IMR-90 (cell line): ENCODE results near the gene NADSYN1. TPM values are rescaled to one million over a fixed set of nuclear protein-coding genes. Genes with fewer than 3 reads are reported as not detected.

Source experiments
- ATAC-seq: fragments of 200-7000 bp; cut with Tn5 transposase; 2 replicates; pipeline ENCODE4 v1.9.1; 2020; ENCODE audit warnings: low read depth, mild to moderate bottlenecking, moderate library complexity
- BruUV-seq: library from RNA; stranded (reverse); fragments of 400-500 nt; replicated peaks from 2 replicates; lab custom pipeline; 2021; lab: Mats Ljungman, UMichigan
- CTCF ChIA-PET: fragments of 300-600 bp; formaldehyde crosslinking; extraction: SDS; loops from one replicate; lab custom pipeline; 2021; ENCODE audit warnings: antibody characterized with exemption; lab: Yijun Ruan, JAX
- POLR2A ChIA-PET: fragments of 300-600 bp; sonication (Branson Sonifier 250); formaldehyde crosslinking; loops from one replicate; lab custom pipeline; 2022; ENCODE audit warnings: antibody characterized with exemption; ENCODE audit not compliant: unreplicated experiment; lab: Charles Lee
- DNase-seq: peaks from one replicate; pipeline ENCODE4 v3.0.0; 2013
- H2AFZ ChIP-seq: replicated peaks from 2 replicates; pipeline ENCODE3; 2013; ENCODE audit warnings: low read length, mild to moderate bottlenecking; ENCODE audit not compliant: poor library complexity
- H2AK5ac ChIP-seq: 2 replicates; pipeline ENCODE4 v1.6.1; 2013; ENCODE audit warnings: low read depth, low read length, inconsistent platforms
- H2AK9ac ChIP-seq: replicated peaks from 2 replicates; pipeline ENCODE3; 2013; ENCODE audit warnings: mild to moderate bottlenecking, low read depth, low read length, moderate library complexity; ENCODE audit not compliant: poor library complexity
- H2BK120ac ChIP-seq: 2 replicates; pipeline ENCODE4 v1.6.1; 2013; ENCODE audit warnings: low read depth, low read length, inconsistent platforms
- H2BK15ac ChIP-seq: 3 replicates; pipeline ENCODE4 v1.6.1; 2013; ENCODE audit warnings: low read depth, low read length, inconsistent platforms
- H2BK20ac ChIP-seq: 2 replicates; pipeline ENCODE4 v1.6.1; 2013; ENCODE audit warnings: low read depth, mild to moderate bottlenecking, inconsistent platforms, low read length, moderate library complexity
- H2BK5ac ChIP-seq: 2 replicates; pipeline ENCODE4 v1.6.1; 2013; ENCODE audit warnings: mild to moderate bottlenecking, low read depth, low read length, inconsistent platforms; ENCODE audit not compliant: poor library complexity, severe bottlenecking
- H3K14ac ChIP-seq: replicated peaks from 2 replicates; pipeline ENCODE4 v1.6.1; 2013; ENCODE audit warnings: low read depth, low read length, inconsistent platforms
- H3K18ac ChIP-seq: 2 replicates; pipeline ENCODE4 v1.6.1; 2013; ENCODE audit warnings: low read depth, low read length, control low read depth
- H3K23ac ChIP-seq: 2 replicates; pipeline ENCODE4 v1.6.1; 2013; ENCODE audit warnings: low read depth, low read length, inconsistent platforms
- H3K27ac ChIP-seq: 2 replicates; pipeline ENCODE4 v1.5.1; 2013; ENCODE audit warnings: mild to moderate bottlenecking, control low read depth, low read length; ENCODE audit not compliant: insufficient read depth
- H3K27me3 ChIP-seq: 2 replicates; pipeline ENCODE4 v1.6.1; 2013; ENCODE audit warnings: low read length; ENCODE audit not compliant: control insufficient read depth, insufficient read depth
- H3K36me3 ChIP-seq: 2 replicates; pipeline ENCODE4 v1.6.1; 2013; ENCODE audit warnings: low read length, mixed read lengths; ENCODE audit not compliant: control insufficient read depth, insufficient read depth
- H3K4ac ChIP-seq: 2 replicates; pipeline ENCODE4 v1.6.1; 2013; ENCODE audit warnings: low read depth, low read length, inconsistent platforms
- H3K4me1 ChIP-seq: 2 replicates; pipeline ENCODE4 v1.6.1; 2013; ENCODE audit warnings: low read length, mixed read lengths; ENCODE audit not compliant: control insufficient read depth, insufficient read depth
- H3K4me2 ChIP-seq: 2 replicates; pipeline ENCODE4 v1.6.1; 2013; ENCODE audit warnings: low read depth, mild to moderate bottlenecking, control low read depth, low read length, moderate library complexity
- H3K4me3 ChIP-seq: 2 replicates; pipeline ENCODE4 v1.5.1; 2013; ENCODE audit warnings: low read depth, mild to moderate bottlenecking, control low read depth, low read length, moderate library complexity; ENCODE audit not compliant: insufficient read depth
- H3K56ac ChIP-seq: 2 replicates; pipeline ENCODE4 v1.6.1; 2013; ENCODE audit warnings: low read length, inconsistent platforms; ENCODE audit not compliant: insufficient read depth; ENCODE audit errors: extremely low read depth
- H3K79me1 ChIP-seq, 2 experiments: 2 replicates each; pipeline ENCODE4 v1.6.1; 2013; ENCODE audit warnings: low read length in 2 of 2, inconsistent platforms in 1 of 2, low read depth in 1 of 2
- H3K9ac ChIP-seq: 2 replicates; pipeline ENCODE4 v1.6.1; 2013; ENCODE audit warnings: low read depth, low read length, control low read depth
- H3K9me1 ChIP-seq: 2 replicates; pipeline ENCODE4 v1.6.1; 2013; ENCODE audit warnings: low read length, inconsistent platforms; ENCODE audit not compliant: insufficient read depth
- H3K9me3 ChIP-seq: 2 replicates; pipeline ENCODE4 v1.6.1; 2013; ENCODE audit warnings: low read length; ENCODE audit not compliant: control insufficient read depth, insufficient read depth
- H4K20me1 ChIP-seq: 2 replicates; pipeline ENCODE4 v1.6.1; 2013; ENCODE audit warnings: low read length, inconsistent platforms; ENCODE audit not compliant: insufficient read depth
- H4K5ac ChIP-seq: 2 replicates; pipeline ENCODE4 v1.6.1; 2013; ENCODE audit warnings: mild to moderate bottlenecking, low read depth, low read length, control low read depth
- H4K8ac ChIP-seq, 2 experiments: 2 replicates each; pipeline ENCODE4 v1.6.1; 2013; ENCODE audit warnings: low read depth in 2 of 2, low read length in 2 of 2, control low read depth in 1 of 2, inconsistent platforms in 1 of 2
- H4K91ac ChIP-seq: 2 replicates; pipeline ENCODE4 v1.6.1; 2013; ENCODE audit warnings: low read depth, low read length, inconsistent platforms; ENCODE audit not compliant: insufficient read depth
- BHLHE40 ChIP-seq: fragments of 150-350 bp; IDR thresholded peaks from 2 replicates; pipeline ENCODE4 v1.6.1; 2016; ENCODE audit warnings: mild to moderate bottlenecking, low read depth, low read length
- CEBPB ChIP-seq: IDR thresholded peaks from 2 replicates; pipeline ENCODE4 v1.6.1; 2012; ENCODE audit warnings: low read depth, low read length, improper control_type of control experiment
- CHD1 ChIP-seq: IDR thresholded peaks from 2 replicates; pipeline ENCODE4 v1.6.1; 2012; ENCODE audit warnings: low read depth, low read length, improper control_type of control experiment
- ELK1 ChIP-seq: fragments of 150-350 bp; IDR thresholded peaks from 2 replicates; pipeline ENCODE4 v1.6.1; 2016; ENCODE audit warnings: low read depth, mild to moderate bottlenecking, low read length, moderate library complexity, borderline replicate concordance
- FOS ChIP-seq: fragments of 150-350 bp; IDR thresholded peaks from 2 replicates; pipeline ENCODE4 v1.6.1; 2016; ENCODE audit warnings: low read depth, low read length
- MAFK ChIP-seq: IDR thresholded peaks from 2 replicates; pipeline ENCODE4 v1.6.1; 2012; ENCODE audit warnings: low read depth, low read length, improper control_type of control experiment
- MAZ ChIP-seq: IDR thresholded peaks from 2 replicates; pipeline ENCODE4 v1.6.1; 2012; ENCODE audit warnings: low read depth, mild to moderate bottlenecking, low read length, improper control_type of control experiment, moderate library complexity, borderline replicate concordance
- MXI1 ChIP-seq: IDR thresholded peaks from 2 replicates; pipeline ENCODE4 v1.6.1; 2012; ENCODE audit warnings: low read depth, mild to moderate bottlenecking, low read length, moderate library complexity, borderline replicate concordance
- NFE2L2 ChIP-seq: fragments of 150-350 bp; IDR thresholded peaks from 2 replicates; pipeline ENCODE4 v1.6.1; 2016; ENCODE audit warnings: low read depth, mild to moderate bottlenecking, low read length
- POLR2A ChIP-seq: IDR thresholded peaks from 2 replicates; pipeline ENCODE4 v1.6.1; 2012; ENCODE audit warnings: mild to moderate bottlenecking, low read depth, low read length
- RAD21 ChIP-seq: IDR thresholded peaks from 2 replicates; pipeline ENCODE4 v1.6.1; 2012; ENCODE audit warnings: low read length, improper control_type of control experiment
- RCOR1 ChIP-seq: IDR thresholded peaks from 2 replicates; pipeline ENCODE4 v1.6.1; 2012; ENCODE audit warnings: mild to moderate bottlenecking, low read length, improper control_type of control experiment; ENCODE audit not compliant: insufficient replicate concordance
- RFX5 ChIP-seq: IDR thresholded peaks from 2 replicates; pipeline ENCODE4 v1.8.0; 2012; ENCODE audit warnings: low read depth, mild to moderate bottlenecking, low read length, moderate library complexity
- SMC3 ChIP-seq: fragments of 150-350 bp; IDR thresholded peaks from 2 replicates; pipeline ENCODE4 v1.6.1; 2016; ENCODE audit warnings: low read depth, mild to moderate bottlenecking, antibody characterized with exemption, low read length, moderate library complexity
- USF2 ChIP-seq: fragments of 150-350 bp; IDR thresholded peaks from 2 replicates; pipeline ENCODE4 v1.6.1; 2017; ENCODE audit warnings: mild to moderate bottlenecking, antibody characterized with exemption, low read length, low read depth
- WGBS, 2 experiments: methylation state at CpG; one replicate each; pipeline versions ENCODE4 v1.1.5 to v1.1.7; 2013; ENCODE audit warnings: missing lambda C conversion rate in 2 of 2; ENCODE audit not compliant: insufficient read length in 1 of 2; ENCODE audit errors: extremely low coverage in 2 of 2; 5-methylcytosine and 5-hydroxymethylcytosine counted together
- dilution Hi-C: fragments of 300-500 bp; cut with HindIII; formaldehyde crosslinking; loops from one replicate; pipeline ENCODE4 v1.14.3; 2018; ENCODE audit warnings: low sequenced_read_pairs; ENCODE audit not compliant: unreplicated experiment
- in situ Hi-C: fragments of 300-500 bp; cut with MboI; formaldehyde crosslinking; loops from 3 replicates; pipeline ENCODE4 v1.14.3; 2019; ENCODE audit warnings: low sequenced_read_pairs, inconsistent platforms, mixed read lengths
- intact Hi-C: fragments of 100-400 bp; cut with micrococcal nuclease; formaldehyde crosslinking; loops from 2 replicates; pipeline ENCODE4 v1.10.0; 2022
- polyA plus RNA-seq, 3 experiments: library from polyadenylated mRNA; depleted of rRNA; stranded (reverse); fragments of >200 nt; gene quantifications; 2 replicates each; pipeline ENCODE4 v1.2.3, GENCODE V29; 2012; ENCODE audit warnings: low replicate concordance in 1 of 3
- total RNA-seq: library from RNA; depleted of rRNA; stranded (reverse); fragments of >200 nt; gene quantifications from 2 replicates; pipeline ENCODE4 v1.2.3, GENCODE V29; 2012
- TF ChIP-seq, protein P1 (sequence below): conservative IDR thresholded peaks from 2 replicates; pipeline ENCODE4 v1.5.1; 2012; ENCODE audit warnings: mild to moderate bottlenecking, low read depth, low read length, improper control_type of control experiment

The NADSYN1 gene
- total and polyA plus RNA-seq, 2 of the 4 experiments (the other 2 are of a cell fraction) = 69.5 to 70.4 TPM

GRCh38 chr11:71435278-71435951 lies 17.6 kb upstream of the NADSYN1 start:
- ChIA-PET POLR2A (no interaction called here), CTCF (no interaction called here)
- Histone ChIP-seq H2AFZ (no peak overlapping the region), H3K27ac (no peak overlapping the region), H3K4me3 (no peak overlapping the region), H3K27me3 (peaks cover under 1% of the 10 kb centered on the region; the same call in 1 of the 2 replicates), H3K23ac (no peak overlapping the region), H2AK5ac (no peak overlapping the region), H3K36me3 (peaks cover 14% of the 10 kb centered on the region), H3K9me3 (no peaks in the 10 kb centered on the region), H3K14ac (no peak overlapping the region), H3K4me1 (no peaks in the 10 kb centered on the region), H2BK120ac (no peak overlapping the region), H4K91ac (no peak overlapping the region), H2BK20ac (no peak overlapping the region), H3K18ac (no peak overlapping the region), H2BK15ac (no peak overlapping the region), H3K4ac (no peak overlapping the region), H3K4me2 (no peak overlapping the region), H3K56ac (no peak overlapping the region), H4K20me1 (no peaks in the 10 kb centered on the region; the same call in 1 of the 2 replicates), H4K5ac (no peak overlapping the region), H2BK5ac (no peak overlapping the region), H3K9me1 (no peaks in the 10 kb centered on the region), H2AK9ac (no peak overlapping the region), H4K8ac (no peak overlapping the region), H3K79me1 (no peaks in the 10 kb centered on the region), H3K9ac (no peak overlapping the region)
- 93% methylated on average over 26 of the region's 39 CpGs; no CpG with 5 or more reads in 1 of the 2 experiments for WGBS, 2 experiments
- dilution Hi-C loops (no loop called here), intact Hi-C loops (no loop called here), in situ Hi-C loops (no loop called here)
- TF ChIP-seq RFX5 (no peak), CHD1 (no peak), FOS (no peak), BHLHE40 (no peak), MAZ (no peak), RAD21 (no peak), MAFK (no peak), ELK1 (no peak), MXI1 (no peak), CEBPB (no peak), USF2 (no peak), SMC3 (no peak), RCOR1 (no peak), NFE2L2 (no peak), POLR2A (no peak)
- TF ChIP-seq, protein P1, sequence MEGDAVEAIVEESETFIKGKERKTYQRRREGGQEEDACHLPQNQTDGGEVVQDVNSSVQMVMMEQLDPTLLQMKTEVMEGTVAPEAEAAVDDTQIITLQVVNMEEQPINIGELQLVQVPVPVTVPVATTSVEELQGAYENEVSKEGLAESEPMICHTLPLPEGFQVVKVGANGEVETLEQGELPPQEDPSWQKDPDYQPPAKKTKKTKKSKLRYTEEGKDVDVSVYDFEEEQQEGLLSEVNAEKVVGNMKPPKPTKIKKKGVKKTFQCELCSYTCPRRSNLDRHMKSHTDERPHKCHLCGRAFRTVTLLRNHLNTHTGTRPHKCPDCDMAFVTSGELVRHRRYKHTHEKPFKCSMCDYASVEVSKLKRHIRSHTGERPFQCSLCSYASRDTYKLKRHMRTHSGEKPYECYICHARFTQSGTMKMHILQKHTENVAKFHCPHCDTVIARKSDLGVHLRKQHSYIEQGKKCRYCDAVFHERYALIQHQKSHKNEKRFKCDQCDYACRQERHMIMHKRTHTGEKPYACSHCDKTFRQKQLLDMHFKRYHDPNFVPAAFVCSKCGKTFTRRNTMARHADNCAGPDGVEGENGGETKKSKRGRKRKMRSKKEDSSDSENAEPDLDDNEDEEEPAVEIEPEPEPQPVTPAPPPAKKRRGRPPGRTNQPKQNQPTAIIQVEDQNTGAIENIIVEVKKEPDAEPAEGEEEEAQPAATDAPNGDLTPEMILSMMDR = no peak
- ATAC-seq (no peak), DNase-seq (no peak)
- BruUV-seq = no TSS peak
